Keratinocyte (primary cell): Measurements from ENCODE around the gene RAPGEF1.

ENCODE experiments used
- EZH2 ChIP-seq: IDR thresholded peaks from one replicate; pipeline ENCODE4 v1.6.1; 2012; ENCODE audit warnings: inconsistent platforms, mild to moderate bottlenecking, low read length, moderate library complexity
- TF ChIP-seq, protein P1 (sequence below), 3 experiments: IDR thresholded peaks in 1 of 3; conservative IDR thresholded peaks in 1 of 3; optimal IDR thresholded peaks in 1 of 3; 2 replicates in 2 of 3; 3 replicates in 1 of 3; pipeline versions ENCODE3 to v1.5.1; 2011; ENCODE audit warnings: low read length in 3 of 3, mild to moderate bottlenecking in 3 of 3, moderate library complexity in 2 of 3, control low read depth in 1 of 3, inconsistent platforms in 1 of 3; ENCODE audit not compliant: insufficient read depth in 2 of 3; ENCODE audit errors: extremely low read depth in 1 of 3

DNA sequence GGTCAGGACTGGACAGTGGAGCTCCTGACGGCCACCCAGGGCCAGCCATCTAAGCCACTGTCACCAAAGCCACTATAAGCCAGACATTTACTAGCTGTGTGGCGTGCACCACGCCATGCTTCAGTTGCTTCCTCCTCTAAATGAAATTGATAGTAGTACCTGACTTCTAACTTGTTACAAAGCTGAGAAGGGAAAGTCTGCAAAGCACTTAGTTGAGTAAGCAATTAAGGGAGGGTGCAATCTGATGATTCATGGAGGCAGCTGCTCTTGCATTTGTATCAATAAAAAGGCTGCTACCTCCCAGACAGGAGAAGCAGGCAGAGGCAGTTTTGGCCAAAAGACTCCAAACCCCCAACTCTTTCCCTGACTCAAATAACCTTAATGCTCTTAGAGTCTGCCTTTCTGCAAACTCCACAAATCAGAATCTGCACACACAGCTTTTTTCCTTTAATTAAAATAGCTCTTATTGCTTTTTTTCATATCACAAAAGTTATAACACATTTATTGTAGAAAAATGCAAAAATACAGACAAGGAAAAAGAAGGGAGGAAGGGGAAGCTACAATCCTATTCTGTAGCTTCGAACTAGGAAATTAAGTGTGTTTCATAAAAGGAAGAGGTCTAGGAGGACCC lies 19.3 kb upstream of the RAPGEF1 start:
- TF ChIP-seq, protein P1, sequence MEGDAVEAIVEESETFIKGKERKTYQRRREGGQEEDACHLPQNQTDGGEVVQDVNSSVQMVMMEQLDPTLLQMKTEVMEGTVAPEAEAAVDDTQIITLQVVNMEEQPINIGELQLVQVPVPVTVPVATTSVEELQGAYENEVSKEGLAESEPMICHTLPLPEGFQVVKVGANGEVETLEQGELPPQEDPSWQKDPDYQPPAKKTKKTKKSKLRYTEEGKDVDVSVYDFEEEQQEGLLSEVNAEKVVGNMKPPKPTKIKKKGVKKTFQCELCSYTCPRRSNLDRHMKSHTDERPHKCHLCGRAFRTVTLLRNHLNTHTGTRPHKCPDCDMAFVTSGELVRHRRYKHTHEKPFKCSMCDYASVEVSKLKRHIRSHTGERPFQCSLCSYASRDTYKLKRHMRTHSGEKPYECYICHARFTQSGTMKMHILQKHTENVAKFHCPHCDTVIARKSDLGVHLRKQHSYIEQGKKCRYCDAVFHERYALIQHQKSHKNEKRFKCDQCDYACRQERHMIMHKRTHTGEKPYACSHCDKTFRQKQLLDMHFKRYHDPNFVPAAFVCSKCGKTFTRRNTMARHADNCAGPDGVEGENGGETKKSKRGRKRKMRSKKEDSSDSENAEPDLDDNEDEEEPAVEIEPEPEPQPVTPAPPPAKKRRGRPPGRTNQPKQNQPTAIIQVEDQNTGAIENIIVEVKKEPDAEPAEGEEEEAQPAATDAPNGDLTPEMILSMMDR (optimal IDR thresholded peaks at IDR 0.05 in 1 of 3, IDR thresholded peaks at IDR 0.05 in 1 of 3, conservative IDR thresholded peaks at IDR 0.05 in 1 of 3; ENCODE audit: extremely low read depth in 1 of 3, insufficient read depth in 2 of 3, low read length in 3 of 3) = no peak
- TF ChIP-seq EZH2 = no peak
